H1 (cell line): Measurements from ENCODE around the gene AHNAK2.

ENCODE experiments used
- ASH2L ChIP-seq: fragments of 200-600, 300-600 bp; sonication (generic); IDR thresholded peaks from one replicate; pipeline ENCODE4 v1.7.1; 2017; ENCODE audit warnings: low read length
- CEBPB ChIP-seq: IDR thresholded peaks from 2 replicates; pipeline ENCODE4 v1.6.1; 2012; ENCODE audit warnings: low read depth, low read length
- CTBP2 ChIP-seq: IDR thresholded peaks from 2 replicates; pipeline ENCODE4 v1.7.0; 2011; ENCODE audit warnings: borderline replicate concordance, mild to moderate bottlenecking, moderate library complexity, mixed read lengths, low read length; ENCODE audit not compliant: insufficient read depth, insufficient read length
- EGR1 ChIP-seq: IDR thresholded peaks from 2 replicates; pipeline ENCODE4 v1.6.1; 2011; ENCODE audit warnings: low read depth, low read length, borderline replicate concordance
- EZH2 ChIP-seq: fragments of 200-600 bp; sonication (generic); IDR thresholded peaks from 2 replicates; pipeline ENCODE4 v1.7.1; 2012; ENCODE audit warnings: low read depth, mild to moderate bottlenecking, moderate library complexity, low read length, inconsistent platforms; ENCODE audit not compliant: severe bottlenecking
- FOSL1 ChIP-seq: IDR thresholded peaks from 2 replicates; pipeline ENCODE4 v1.6.1; 2011; ENCODE audit warnings: mild to moderate bottlenecking, low read depth, low read length, moderate library complexity; ENCODE audit not compliant: insufficient read depth
- GTF2F1 ChIP-seq: IDR thresholded peaks from 2 replicates; pipeline ENCODE4 v1.6.1; 2012; ENCODE audit warnings: low read depth, low read length, improper control_type of control experiment, borderline replicate concordance
- POLR2A ChIP-seq, 2 experiments: IDR thresholded peaks; 1 replicate in 1 of 2; 2 replicates in 1 of 2; pipeline ENCODE4 v1.6.1; 2011; ENCODE audit warnings: low read depth in 2 of 2, low read length in 2 of 2, mild to moderate bottlenecking in 2 of 2; ENCODE audit errors: control extremely low read depth in 1 of 2
- TF ChIP-seq, protein P1 (sequence below): IDR thresholded peaks from 2 replicates; pipeline ENCODE4 v1.6.1; 2011; ENCODE audit warnings: low read length, improper control_type of control experiment
- TF ChIP-seq, protein P2 (sequence below): IDR thresholded peaks from 2 replicates; pipeline ENCODE4 v1.6.1; 2012; ENCODE audit warnings: inconsistent platforms
- TF ChIP-seq, protein P3 (sequence below), 3 experiments: IDR thresholded peaks; 1 replicate in 2 of 3; 2 replicates in 1 of 3; pipeline versions ENCODE4 v1.5.1 to v1.6.1; 2011; ENCODE audit warnings: low read length in 3 of 3, mild to moderate bottlenecking in 3 of 3, inconsistent platforms in 2 of 3, low read depth in 1 of 3, moderate library complexity in 1 of 3; ENCODE audit not compliant: insufficient read depth in 1 of 3; ENCODE audit errors: control extremely low read depth in 1 of 3

DNA sequence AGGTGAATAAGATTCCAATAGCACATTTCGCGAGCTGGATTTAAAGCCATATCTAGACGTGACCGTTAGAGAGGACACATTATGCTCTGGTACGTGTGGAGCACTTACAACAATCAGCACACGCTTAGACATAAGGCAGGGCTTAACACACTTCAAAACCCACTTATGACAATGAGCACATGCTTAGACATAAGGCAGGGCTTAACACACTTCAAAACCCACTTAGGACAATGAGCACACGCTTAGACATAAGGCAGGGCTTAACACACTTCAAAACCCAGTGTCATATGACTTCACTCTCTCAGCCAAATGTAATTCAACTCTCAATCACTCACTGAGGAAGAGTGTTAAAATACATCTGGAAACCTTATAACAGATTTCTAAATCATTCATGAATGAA is 64.7 kb downstream of the AHNAK2 start:
- TF ChIP-seq, protein P1, sequence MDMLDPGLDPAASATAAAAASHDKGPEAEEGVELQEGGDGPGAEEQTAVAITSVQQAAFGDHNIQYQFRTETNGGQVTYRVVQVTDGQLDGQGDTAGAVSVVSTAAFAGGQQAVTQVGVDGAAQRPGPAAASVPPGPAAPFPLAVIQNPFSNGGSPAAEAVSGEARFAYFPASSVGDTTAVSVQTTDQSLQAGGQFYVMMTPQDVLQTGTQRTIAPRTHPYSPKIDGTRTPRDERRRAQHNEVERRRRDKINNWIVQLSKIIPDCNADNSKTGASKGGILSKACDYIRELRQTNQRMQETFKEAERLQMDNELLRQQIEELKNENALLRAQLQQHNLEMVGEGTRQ, result no peak
- TF ChIP-seq FOSL1 (no peak), CEBPB (no peak), POLR2A (IDR thresholded peaks at IDR 0.05; ENCODE audit: control extremely low read depth in 1 of 2, low read depth in 2 of 2, low read length in 2 of 2) (no peak), CTBP2 (no peak), EZH2 (no peak), GTF2F1 (no peak), EGR1 (no peak), ASH2L (no peak)
- TF ChIP-seq, protein P2, sequence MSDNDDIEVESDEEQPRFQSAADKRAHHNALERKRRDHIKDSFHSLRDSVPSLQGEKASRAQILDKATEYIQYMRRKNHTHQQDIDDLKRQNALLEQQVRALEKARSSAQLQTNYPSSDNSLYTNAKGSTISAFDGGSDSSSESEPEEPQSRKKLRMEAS, result no peak
- TF ChIP-seq, protein P3, sequence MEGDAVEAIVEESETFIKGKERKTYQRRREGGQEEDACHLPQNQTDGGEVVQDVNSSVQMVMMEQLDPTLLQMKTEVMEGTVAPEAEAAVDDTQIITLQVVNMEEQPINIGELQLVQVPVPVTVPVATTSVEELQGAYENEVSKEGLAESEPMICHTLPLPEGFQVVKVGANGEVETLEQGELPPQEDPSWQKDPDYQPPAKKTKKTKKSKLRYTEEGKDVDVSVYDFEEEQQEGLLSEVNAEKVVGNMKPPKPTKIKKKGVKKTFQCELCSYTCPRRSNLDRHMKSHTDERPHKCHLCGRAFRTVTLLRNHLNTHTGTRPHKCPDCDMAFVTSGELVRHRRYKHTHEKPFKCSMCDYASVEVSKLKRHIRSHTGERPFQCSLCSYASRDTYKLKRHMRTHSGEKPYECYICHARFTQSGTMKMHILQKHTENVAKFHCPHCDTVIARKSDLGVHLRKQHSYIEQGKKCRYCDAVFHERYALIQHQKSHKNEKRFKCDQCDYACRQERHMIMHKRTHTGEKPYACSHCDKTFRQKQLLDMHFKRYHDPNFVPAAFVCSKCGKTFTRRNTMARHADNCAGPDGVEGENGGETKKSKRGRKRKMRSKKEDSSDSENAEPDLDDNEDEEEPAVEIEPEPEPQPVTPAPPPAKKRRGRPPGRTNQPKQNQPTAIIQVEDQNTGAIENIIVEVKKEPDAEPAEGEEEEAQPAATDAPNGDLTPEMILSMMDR (IDR thresholded peaks at IDR 0.05; ENCODE audit: control extremely low read depth in 1 of 3, insufficient read depth in 1 of 3, low read depth in 1 of 3, low read length in 3 of 3), result no peak
